A172 (cell line): ENCODE measurements around the gene ZNF135. TPM values are rescaled to one million over a fixed set of nuclear protein-coding genes. Genes with fewer than 3 reads are reported as not detected.
A peak's percentile ranks its signal among the peaks of the same experiment; 100 is the strongest.

Experiments used
- DNase-seq: peaks from one replicate; pipeline ENCODE4 v3.0.0-alpha.2; 2015; ENCODE audit warnings: low spot score
- total RNA-seq: library from RNA; depleted of rRNA; stranded (reverse); fragments of >200 nt; shearing (Covaris generic); gene quantifications from 2 replicates; pipeline ENCODE4 v1.2.3, GENCODE V29; 2014; rRNA removed

Gene ZNF135
- total RNA-seq, 1 experiment from 2014 or later = not detected

DNA sequence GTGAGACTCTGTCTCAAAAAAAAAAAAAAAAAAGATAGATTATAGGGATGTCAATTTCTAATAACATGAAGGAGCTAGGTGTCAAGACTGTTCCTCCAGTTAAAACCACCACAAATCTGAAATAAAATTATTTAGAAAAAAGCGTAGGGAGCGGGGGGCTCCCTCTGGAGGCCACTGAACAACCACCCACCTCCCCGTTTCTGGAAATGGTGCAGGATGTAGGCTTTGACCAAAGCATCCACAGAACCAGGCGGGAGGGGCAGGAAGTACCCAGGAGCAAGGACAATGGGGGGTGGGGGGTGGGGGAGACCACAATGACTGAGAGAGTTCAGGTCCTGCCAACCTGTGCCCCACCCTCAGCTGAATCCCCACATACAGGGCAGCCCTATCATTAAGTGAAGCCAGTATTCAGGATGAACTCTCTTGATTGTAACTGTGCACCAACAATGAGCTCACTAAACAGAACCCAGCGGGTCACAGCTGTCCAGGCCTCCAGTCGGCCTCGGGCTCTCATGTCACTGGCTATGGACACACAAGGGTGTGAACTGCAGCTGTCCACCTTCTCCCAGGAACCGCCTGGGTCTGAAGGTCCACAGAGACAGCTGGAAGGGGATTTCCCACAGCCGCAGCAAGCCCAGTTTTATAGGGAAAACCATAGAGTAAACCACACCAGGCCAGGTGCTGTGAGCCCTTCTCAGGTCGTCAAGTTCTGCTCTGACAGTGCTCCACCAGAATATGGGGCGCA lies 32.3 kb downstream of the ZNF135 start:
- no peak for DNase-seq

- no peak for DNase-seq
These were observed 34.0 kb downstream of the ZNF135 start for GRCh38 chr19:58093071-58093470.

DNA sequence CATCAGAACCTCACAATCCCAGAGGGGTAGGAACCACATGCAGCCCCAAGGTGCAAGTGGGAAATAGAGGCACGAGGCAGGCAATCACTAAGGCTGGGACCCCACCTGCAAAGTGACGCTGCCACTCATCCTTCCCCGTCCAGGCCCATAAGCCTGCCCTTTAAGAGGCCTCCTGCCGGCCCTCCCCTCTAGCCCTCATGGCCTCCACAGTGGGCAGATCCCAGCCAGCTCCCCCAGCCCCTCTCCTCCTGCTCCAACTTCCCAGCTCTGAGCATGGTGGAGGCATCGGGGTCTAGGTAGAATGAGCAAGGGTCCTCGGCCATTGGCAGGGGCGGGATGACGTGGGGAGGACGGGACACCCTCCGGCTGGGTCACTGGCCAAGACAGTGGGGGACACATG lies 36.2 kb downstream of the ZNF135 start:
- DNase-seq = no peak

- no peak for DNase-seq
These were observed 37.8 kb downstream of the ZNF135 start for GRCh38 chr19:58096884-58097283.

- no peak for DNase-seq
These were observed 38.3 kb downstream of the ZNF135 start for GRCh38 chr19:58097349-58097748.

GRCh38 chr19:58097781-58098681 lies 38.9 kb downstream of the ZNF135 start, which contains the start of gene ZSCAN18:
ZSCAN18 (minus strand) TSS chr19:58098231; CDS start chr19:58090267, 7,964 bp downstream.
- DNase-seq = peak; percentile 16

- no peak for DNase-seq
These were observed 39.6 kb downstream of the ZNF135 start for GRCh38 chr19:58098682-58098998.

- no peak for DNase-seq
These were observed 48.9 kb downstream of the ZNF135 start for GRCh38 chr19:58107778-58108545.

DNA sequence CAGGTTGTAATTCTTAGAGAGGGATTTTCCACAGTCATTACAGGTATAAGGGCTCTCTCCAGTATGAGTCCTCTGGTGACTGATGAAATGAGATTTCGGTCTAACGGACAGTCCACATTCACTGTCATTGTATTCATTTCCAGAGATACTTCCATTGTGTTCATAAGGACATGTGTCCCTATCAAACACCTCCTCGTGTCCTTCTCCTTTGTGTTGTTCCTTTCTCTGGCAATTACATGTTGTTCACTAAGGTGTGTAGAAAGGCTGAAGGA lies 49.4 kb downstream of the ZNF135 start:
- DNase-seq = no peak

GRCh38 chr19:58117841-58118575 lies 58.9 kb downstream of the ZNF135 start:
- DNase-seq = no peak

DNA sequence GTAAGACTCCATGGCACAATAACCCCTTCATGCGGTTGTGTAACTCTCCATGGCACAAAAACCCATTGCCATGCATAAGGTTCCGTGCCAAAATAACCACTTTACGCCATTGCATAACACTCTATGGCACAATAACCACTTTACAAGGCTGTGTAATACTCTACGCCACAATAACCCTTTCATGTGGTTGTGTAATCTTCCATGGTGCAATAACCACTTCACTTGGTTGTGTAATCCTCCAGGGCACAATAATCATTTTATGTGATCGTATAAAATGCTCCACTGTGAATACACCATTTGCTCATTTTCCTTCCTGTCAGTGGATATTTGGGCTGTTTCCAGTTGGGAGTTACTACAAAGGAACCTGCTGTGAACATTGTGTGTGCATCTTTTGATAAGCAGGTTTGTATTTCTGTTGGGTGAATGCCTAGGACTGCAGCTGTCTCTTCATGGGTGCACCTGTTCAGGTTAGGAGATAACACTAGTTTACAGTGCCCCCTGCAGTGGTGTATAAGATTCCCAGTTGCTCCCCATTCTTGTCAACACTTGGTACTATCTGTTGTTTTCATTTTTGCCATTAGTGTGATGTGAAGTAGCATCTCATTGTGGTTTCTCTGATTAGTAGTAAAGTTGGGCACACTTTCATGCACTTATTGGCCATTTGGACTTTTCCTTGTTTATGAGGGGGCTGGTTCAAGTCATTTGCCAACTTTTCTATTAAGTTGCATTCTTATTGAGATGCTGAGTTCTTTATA lies 60.1 kb downstream of the ZNF135 start:
- no peak for DNase-seq

Other genes with a start within 250 kb of the ZNF135 start
- 4.6 and 11.6 TPM in 2 replicates for gene ZNF552, start 244.4 kb upstream of the ZNF135 start, total RNA-seq
- gene ZNF587B, start 229.0 kb upstream of the ZNF135 start, total RNA-seq = 22.9 and 26.6 TPM in 2 replicates
- gene ZNF587, start 209.4 kb upstream of the ZNF135 start, total RNA-seq = 24.7 and 31.9 TPM in 2 replicates
- gene ZNF814, start 170.2 kb upstream of the ZNF135 start, total RNA-seq = 0.29 and 1.7 TPM in 2 replicates
- 10.1 and 11.7 TPM in 2 replicates for gene ZNF417, start 142.7 kb upstream of the ZNF135 start, total RNA-seq
- gene ZNF418, start 123.9 kb upstream of the ZNF135 start, total RNA-seq = 0.07 and 0.31 TPM in 2 replicates
- 3.1 and 3.7 TPM in 2 replicates for gene ZNF256, start 111.6 kb upstream of the ZNF135 start, total RNA-seq
- not detected in 2 replicates for gene C19orf18, start 84.7 kb upstream of the ZNF135 start, total RNA-seq
- gene ZNF606, start 56.5 kb upstream of the ZNF135 start, total RNA-seq = 0.07 TPM in 1 of 2 replicates, not detected in the other
- not detected in 2 replicates for gene ZSCAN1, start 25.3 kb upstream of the ZNF135 start, total RNA-seq
- 2.9 and 5.5 TPM in 2 replicates for gene ZSCAN18, start 38.9 kb downstream of the ZNF135 start, total RNA-seq
- gene ZNF329, start 91.5 kb downstream of the ZNF135 start, total RNA-seq = 16.0 and 16.6 TPM in 2 replicates
- 23.5 and 26.9 TPM in 2 replicates for gene ZNF274, start 123.8 kb downstream of the ZNF135 start, total RNA-seq
- not detected in 2 replicates for gene ZNF544, start 169.6 kb downstream of the ZNF135 start, total RNA-seq
- 8.0 and 9.0 TPM in 2 replicates for gene ZNF8, start 219.7 kb downstream of the ZNF135 start, total RNA-seq
- 80.2 and 89.6 TPM in 2 replicates for gene ERVK3-1, start 246.1 kb downstream of the ZNF135 start, total RNA-seq